GM12872 (cell line): ENCODE data around the gene RPTOR.

ENCODE experiments used
- TF ChIP-seq, protein P1 (sequence below): IDR thresholded peaks from 3 replicates; pipeline ENCODE4 v1.5.1; 2011; ENCODE audit warnings: low read depth, mild to moderate bottlenecking, low read length, moderate library complexity; ENCODE audit not compliant: insufficient read depth

The RPTOR gene

DNA sequence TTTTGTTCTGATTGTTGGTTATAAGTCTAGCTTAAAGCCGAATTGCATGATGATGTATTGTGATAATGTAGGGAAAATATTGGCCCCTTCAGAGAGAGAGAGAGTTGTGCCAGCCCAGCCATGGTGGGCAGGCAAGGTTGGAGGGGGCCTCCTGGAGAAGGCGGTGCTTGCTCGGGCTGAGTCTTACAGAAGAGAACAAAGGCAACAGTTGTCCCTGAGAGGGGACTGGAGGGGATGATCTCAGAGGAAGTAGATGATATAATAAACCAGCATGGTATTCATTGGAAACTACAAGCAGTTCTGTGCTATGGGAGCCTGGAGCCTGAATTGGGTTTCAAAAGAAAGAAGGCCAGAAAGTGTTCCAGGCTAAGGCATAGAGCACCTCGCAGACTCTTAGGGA, 173.8 kb downstream of the RPTOR start:
- TF ChIP-seq, protein P1, sequence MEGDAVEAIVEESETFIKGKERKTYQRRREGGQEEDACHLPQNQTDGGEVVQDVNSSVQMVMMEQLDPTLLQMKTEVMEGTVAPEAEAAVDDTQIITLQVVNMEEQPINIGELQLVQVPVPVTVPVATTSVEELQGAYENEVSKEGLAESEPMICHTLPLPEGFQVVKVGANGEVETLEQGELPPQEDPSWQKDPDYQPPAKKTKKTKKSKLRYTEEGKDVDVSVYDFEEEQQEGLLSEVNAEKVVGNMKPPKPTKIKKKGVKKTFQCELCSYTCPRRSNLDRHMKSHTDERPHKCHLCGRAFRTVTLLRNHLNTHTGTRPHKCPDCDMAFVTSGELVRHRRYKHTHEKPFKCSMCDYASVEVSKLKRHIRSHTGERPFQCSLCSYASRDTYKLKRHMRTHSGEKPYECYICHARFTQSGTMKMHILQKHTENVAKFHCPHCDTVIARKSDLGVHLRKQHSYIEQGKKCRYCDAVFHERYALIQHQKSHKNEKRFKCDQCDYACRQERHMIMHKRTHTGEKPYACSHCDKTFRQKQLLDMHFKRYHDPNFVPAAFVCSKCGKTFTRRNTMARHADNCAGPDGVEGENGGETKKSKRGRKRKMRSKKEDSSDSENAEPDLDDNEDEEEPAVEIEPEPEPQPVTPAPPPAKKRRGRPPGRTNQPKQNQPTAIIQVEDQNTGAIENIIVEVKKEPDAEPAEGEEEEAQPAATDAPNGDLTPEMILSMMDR = no peak

DNA sequence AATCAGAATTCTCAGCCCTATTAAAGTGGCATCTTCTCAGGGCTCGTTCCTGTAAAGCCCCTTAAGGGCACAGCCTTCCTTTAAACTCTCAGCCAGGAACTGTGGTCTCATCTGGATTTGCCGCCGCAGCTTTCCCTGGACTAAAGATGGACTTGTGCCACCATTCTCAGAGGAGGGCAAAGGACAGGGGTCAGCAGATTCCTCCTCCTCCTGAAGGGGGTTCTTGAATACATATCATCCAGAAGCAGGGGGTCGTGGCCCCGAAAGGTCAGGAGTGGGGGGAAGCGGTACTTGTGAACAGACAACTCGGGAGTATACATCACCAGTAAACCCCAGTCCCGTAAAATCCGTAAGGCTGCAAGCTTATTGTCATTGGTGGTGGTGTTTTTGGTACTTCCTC, 174.8 kb downstream of the RPTOR start:
- TF ChIP-seq, protein P1 = no peak

DNA sequence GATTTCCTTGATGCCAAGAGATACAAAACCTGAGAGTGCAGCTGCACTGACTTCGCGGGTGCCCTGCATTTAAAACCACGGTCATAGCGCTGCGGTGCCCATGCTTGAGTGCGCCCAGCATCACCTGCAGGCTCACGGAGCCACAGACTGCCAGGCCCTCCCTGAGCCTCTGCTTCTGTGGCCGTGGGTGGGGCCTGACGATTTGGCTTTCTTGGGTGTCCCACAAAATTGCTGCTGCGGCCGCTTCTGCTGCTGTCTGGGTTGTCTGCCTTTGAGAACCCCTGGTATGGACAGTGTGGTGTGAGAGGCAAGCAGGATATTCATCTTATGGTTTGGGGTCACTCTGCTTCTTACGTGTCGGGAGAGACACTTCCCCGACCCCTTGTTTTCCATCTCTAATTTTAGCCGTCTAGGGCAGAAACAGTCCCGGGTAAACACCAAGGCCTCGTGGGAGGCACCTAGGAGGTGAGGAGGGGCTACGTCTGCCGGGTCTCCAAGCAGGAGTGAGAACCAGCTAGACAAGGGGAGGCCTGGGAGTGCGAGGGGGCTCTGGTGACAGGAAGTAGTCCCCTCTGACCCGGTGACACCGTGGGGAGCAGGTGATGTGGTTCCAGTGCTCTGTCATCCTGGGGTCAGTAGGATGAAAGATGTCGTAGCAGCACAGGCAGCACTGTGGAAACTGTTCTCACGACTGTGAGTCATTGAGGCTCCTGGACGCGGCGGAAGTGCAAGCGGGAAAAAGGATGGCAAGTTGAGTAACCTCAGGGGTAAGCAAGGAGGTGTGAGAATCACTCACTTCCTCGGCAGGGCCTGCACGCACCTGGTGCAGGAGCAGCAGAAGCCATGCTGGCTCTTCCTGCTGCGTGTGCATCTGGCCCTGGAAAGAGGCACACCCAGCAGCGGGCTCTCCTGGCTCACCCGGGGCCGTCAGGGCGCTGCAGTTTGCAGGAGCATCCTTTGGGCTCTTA, 176.3 kb downstream of the RPTOR start:
- TF ChIP-seq, protein P1 = no peak

DNA sequence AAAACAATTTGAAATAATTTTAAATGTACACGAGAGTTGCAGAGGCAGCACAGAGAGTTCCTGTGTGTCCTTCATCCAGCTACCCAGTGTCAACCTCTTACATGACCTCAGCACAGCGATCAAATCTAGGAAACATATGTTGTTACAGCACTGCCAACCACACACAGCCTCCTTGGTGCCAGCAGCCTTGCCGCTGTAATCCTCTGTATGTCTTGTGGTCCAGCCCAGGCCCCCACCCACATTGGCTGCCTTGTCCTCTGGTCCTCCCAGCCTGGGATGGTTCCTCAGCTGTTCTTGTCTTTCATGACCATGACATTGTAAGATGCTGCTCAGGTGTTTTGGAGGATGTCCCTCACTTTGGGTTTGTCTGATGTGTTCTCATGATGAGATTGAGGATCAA, 178.0 kb downstream of the RPTOR start:
- TF ChIP-seq, protein P1 = no peak

DNA sequence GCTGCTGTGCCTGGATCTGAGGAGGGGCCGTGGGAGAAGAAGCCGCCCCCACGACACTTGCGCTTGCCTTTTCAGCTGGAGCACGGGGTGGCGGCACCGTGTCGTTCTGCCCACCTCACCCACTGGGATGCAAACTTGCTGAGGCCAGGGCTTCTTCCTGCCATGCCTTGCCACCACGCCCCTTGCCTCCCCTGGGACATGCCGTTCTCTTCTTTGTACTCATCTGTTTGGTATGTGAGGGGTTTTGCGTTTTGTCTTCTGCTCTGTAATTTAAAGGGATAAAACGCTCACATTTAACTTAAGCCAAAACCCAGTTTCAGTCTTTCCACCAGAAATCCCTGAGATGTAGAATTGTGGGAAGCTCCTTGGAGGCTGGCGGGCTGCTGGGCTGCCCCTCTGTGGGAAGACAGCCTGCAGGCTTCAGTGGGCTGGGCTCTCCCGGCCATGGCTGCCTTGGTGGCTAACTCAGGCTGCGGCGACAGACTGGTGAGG, 180.2 kb downstream of the RPTOR start:
- TF ChIP-seq, protein P1 = no peak

DNA sequence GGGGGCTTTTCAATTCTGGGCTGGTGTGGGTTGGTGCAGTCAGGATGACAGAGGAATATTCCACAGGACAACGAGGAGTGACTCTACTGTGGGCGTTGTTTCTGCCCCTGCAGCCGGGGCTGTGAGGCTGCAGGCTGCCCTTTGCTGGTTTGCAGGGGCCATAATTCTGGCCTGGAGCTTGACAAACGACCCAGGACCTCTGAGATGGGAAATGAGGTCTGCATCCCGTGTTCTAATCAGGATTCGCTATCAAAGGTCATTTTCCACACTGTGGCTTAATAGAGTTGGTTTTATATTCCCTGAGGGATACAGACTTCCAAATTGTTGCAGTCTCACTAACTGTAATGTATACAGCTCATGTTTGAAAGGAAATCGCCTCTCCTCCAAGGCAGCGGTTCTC, 180.9 kb downstream of the RPTOR start:
- TF ChIP-seq, protein P1 = no peak

DNA sequence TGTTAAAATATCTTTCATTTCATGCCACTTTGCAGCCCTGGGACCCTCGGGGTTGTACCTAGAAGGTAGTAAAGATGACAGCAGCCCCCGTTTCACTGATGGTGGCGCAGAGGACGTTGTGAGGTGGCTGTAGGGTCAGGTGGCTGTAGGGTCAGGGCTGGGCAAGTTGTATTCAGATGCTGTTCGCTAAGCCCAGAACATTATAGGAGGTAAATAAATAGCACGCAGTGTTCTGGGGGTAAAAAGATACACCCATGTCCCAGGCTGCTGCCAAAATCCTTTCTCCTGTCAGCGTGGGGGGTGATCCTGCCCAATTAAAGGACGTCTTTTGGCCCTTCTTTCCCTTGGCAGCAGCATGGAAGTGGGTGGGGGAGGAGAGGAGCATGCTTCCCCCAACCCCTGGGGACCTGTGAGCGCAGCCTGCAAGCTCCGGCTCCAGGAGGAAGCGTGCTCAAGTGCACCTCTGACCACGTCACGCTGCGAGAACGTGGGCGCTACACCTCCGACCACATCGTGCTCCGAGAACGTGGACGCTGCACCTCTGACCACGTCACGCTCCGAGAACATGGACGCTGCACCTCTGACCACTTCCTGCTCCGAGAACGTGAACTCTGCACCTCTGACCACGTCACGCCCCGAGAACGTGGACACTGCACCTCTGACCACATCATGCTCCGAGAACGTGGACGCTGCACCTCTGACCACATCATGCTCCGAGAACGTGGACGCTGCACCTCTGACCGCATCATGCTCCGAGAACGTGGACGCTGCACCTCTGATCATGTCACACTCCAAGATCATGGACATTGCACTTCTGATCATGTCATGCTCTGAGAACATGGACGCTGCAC, 182.1 kb downstream of the RPTOR start:
- TF ChIP-seq, protein P1 = no peak
